HG03378 (cell line): Measurements from ENCODE around the gene FXYD2.
A peak's percentile ranks its signal among the peaks of the same experiment; 100 is the strongest.

ENCODE experiments used
- ATAC-seq: cut with Tn5 transposase; IDR thresholded peaks from one replicate; pipeline ENCODE4 v1.9.1; 2021; ENCODE audit warnings: mild to moderate bottlenecking, moderate library complexity; ENCODE audit not compliant: unreplicated experiment

FXYD2 gene

DNA sequence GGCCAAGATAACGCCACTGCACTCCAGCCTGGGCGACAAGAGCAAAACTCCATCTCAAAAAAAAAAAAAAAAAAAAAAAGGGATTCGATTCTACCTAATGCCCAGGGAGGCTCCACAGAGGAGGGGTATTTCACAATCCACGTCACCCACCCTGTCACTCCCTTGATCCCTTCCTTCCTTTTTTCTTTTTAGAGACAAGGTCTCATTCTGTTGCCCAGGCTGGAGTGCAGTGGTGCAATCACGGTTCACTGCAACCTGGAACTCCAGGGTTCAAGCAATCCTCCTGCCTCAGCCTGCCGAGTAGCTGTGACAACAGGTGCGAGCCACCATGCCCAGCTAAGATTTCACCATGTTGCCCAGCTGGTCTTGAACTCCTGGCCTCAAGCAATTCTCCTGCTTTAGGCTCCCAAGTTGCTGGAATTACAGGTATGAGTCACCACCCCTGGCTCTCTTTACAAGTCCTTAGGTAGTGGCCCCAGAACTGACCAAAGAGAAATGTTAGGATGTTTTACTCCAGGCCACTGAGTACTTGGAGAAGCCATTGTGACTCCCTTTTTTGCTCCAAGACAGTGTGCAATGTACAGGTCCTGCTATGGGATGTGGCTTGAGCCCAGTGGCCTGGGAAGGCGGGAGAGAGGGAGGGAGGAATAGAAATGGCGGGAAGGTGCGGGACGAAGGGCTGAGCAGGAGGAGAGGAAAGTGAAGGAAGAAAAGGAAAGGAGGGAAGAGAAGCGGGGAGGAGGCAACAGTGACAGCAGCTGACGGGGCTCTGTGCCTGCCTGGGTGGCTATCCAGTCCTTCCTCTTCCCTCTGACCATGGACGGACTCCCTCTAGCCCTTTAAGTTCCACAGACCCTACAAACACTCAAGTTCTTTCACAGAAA is 11.8 kb upstream of the FXYD2 start:
- ATAC-seq: no peak

DNA sequence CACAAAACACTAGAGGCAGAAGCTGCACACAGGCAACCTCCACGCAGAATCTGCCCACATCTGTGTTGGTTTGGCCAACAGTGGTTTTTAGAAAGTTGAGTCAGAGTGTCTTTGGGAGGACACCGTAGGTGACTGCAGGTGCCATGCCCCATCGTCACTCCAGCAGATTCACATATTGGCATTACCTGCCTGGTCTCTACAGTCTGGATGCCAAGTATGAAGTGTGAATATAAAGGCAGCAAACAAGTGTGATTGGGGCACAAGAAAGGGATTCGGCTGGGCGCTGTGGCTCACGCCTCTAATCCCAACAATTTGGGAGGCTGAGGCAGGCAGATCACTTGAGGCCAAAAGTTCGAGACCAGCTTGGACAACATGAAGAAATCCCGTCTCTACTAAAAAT is 11.0 kb upstream of the FXYD2 start:
- no peak for ATAC-seq

DNA sequence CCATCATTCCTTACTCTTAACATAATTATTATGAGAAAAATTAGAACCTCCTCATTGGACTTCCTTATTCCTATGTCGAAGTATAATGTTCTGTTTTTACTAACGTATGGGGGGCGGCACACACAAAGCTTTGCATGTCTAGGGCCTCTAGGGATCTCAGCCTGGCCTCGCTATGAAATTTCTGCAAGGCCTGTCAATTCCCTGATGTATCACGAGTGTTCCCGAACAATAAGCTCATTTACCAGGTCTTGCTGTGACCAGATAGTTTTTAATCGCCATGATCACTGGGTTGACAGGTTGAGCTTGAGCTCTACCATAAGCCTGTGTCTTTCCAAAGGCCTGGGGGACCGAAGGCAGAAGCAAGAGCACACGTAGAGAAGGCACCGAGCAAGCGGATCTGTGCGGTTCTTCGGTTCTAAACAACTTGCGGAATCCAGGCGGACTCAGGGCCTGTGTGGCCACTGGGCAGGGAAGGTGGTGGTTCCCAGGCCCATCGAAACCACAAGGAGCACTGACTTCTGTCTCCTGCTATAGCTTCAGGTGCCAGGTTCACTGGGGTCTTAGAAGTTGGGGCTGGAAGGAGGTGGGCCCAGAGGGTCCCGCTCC is 10.4 kb upstream of the FXYD2 start:
- no peak for ATAC-seq

DNA sequence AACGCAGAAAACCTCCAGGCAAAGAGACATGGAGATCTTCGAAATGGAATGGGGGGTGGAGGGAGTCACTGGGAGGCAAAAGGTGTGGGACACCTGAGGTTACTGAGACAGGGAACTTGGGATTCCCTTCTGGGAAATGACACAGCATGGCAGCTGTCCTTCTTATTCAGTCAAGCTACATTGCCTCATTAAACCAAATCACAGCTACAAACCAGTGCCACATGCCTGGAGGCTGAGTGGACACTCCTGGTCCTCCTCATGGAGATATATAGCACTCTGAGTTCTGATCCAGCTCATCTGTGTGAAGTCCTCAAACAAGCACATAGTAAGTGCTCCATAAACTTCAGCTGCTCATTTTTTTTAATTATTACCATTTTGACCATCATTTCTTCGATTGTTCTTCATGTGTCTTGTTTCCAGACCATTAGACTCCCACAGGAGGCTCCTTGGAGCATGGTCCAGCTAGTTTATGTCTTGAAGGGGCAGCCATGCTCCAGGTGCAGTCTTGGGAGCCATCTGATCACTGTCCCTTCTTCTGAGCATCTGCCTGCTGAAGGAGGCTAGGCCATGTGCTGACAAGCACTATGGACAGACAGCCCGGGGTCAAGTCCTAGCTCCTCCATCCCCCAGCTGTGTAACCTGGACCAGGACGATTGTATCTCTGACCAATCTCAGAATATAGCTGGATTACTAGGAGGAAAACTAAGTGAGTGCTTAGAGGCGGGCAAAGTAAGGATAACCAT is 9.7 kb upstream of the FXYD2 start:
- ATAC-seq: no peak

DNA sequence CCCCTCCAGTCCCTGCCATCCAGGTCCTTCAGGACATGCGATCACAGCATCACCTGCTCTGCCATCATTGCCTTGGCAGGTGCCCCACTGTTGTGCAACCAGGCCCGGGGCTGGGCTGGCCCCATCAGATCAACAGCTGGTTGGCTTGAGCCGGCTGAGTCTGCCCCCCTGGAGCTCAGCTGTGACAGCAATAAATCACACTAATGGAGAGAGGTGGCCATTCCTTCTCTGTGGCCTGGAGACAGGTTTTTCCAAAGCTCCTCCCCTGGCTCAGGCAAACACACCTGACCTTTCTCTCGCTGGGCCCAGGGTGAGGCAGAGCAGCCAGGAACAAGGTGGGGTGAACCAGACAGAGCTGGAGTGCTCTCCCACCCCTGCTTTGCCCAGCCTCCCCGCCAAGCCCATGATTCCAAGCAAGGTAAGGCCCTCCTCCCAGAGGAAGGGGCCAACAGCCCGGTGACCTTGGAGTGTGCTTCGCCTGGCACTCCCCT is 8.9 kb upstream of the FXYD2 start:
- ATAC-seq: no peak

DNA sequence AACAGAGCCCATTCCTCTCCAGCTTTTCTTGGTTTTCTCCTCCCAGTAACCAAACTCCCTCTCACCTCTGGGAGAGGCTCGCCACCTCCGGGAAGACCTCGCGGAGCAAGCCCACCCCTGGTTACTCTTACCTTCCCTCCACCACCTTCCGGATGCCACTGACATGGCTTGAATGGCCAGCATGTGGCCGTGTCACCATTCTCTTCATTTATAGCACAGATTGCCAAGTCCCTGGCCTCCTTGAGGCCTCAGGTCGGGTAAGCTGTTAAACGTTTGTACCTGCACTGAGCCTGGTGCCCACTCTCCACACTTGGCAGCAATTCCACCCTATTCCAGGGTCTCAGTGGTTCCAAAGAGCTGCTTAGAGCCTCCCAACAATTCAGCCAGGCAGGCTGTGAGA is 8.0 kb upstream of the FXYD2 start:
- no peak for ATAC-seq

GRCh38 chr11:117831661-117832415 is 7.3 kb upstream of the FXYD2 start:
- ATAC-seq: no peak

DNA sequence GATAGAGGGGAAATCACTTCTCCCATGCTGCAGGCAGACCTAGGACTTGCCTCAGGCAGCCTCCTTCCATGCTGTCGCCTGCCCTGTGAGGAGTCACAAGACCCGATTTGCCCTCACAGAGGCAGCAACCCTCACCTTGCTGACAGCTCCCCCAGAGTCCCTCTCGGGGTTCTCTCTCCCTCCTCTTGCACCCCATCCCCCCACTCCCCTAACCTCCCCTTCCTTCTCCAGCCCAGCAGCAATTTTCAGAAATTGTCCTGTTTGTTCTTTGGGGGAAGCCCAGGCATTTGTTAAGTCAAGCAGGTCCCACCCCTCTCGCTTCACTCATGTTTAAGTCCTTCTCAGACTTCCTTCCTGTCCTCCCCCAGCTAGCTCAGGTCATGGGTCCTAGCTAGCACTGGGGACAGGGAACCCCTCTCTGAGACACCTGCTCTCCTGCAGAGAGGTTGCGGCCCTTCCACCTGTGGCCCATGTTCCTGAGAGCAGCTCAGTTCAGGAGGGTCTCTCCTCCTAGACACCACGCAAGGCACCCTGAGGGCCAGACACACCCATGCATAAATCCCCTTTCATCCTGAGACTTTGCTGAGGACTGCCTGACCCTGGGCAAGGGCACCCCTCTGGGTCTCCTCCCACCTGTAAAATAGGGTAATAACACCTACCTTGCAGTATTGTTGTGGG is 6.3 kb upstream of the FXYD2 start:
- no peak for ATAC-seq

DNA sequence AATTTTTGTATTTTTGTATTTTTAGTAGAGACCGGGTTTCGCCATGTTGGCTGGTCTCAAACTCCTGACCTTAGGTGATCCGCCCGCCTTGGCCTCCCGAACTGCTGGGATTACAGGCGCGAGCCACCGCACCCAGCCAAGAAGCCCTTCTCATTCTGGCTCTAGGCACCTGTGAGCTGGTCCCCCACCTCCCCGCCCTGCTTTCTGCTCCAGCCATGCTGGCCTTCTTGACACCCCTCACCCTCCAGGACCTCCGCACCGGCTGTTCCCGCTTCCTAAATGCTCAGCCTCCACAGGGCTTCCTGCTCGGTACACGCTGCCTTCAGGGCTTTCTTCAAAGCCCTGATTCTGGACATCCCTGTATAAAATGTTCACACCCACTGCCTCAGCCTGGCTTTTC is 5.5 kb upstream of the FXYD2 start:
- ATAC-seq: no peak

GRCh38 chr11:117829369-117829725 is 4.8 kb upstream of the FXYD2 start:
- no peak for ATAC-seq

DNA sequence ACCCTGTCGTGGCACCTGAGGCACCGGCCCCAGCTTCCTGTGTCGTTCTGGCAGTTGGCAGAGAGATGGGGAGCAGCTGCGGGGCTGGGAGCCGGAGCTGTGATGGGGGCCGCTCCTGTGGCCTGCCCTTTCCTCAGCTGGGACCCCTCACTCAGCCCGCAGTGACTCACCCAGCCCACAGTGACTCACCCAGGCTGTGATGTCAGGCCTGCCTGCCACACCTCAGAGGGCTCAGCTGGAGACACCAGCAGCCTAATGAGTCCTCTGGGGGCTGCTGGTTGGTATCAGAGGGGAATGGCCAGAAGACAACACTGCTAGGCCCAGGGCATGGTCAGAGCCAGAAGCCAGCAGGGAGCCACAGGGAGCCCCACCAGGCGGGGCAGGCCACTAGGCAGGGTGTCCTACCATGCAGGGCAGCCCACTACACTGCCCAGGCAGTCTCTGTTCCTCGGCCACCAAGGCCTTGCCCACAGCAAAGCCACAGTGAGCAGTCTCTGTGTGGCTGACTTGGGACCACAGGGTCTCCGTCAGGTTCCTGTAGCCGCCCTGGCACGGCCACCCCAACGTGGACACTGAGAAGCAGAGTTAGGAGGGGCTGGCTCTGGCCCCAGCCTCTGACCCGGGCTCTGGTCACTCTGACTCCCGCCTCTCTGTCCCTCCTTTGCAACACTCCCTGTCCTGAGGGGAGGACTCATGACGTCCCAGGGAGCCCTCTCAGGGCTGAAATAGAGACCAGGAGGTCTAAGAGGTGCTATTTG is 4.2 kb upstream of the FXYD2 start:
- peak; percentile 44 for ATAC-seq

DNA sequence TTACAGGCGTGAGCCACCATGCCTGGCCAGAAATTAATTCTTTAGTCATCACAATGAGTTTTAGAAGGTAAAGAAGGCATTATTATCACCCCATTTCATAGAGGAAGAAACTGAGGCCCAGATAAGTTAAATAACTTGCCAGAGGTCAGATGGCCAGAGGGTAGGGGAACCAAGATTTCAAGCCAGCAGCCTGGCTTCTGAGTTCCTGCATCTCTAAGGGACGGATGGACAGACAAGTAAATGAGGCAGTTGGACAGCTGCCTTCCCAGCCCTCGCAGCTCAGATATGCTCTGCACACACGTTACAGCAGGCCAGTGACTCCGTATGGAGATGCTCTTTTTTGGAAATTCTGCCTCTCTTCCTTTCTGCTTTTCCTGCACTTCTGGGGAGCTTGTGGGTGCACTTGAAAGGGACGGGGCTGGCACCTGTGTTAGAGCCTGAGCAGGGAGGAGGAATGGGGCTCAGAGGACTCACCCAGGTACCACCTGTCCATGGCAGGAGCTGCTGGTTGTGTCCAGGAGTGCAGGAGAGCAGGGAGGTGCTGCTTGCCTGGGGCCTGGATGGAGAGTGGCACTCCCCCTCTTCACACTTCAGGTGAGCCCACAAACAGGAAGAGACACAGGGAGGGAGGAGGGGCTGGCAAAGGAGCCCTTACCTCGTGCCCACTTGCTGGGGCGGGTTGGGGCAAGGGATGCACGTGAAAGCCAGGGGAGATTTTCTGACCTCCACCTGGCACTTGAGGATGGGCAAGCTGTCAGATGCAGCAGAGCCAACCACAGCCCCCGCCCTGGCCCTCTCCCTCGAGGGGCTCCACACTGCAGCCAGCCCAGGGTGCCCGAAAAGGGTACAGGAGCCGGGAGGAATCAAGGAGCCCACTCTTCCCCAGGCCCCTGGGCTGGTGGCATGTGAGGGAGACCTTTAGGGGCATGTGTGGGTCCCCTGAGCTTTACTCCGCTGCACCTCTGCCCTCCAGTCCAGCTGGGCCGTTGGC is 3.3 kb upstream of the FXYD2 start:
- ATAC-seq: no peak

- no peak for ATAC-seq
Measured at GRCh38 chr11:117826832-117827231, 2.3 kb upstream of the FXYD2 start.

DNA sequence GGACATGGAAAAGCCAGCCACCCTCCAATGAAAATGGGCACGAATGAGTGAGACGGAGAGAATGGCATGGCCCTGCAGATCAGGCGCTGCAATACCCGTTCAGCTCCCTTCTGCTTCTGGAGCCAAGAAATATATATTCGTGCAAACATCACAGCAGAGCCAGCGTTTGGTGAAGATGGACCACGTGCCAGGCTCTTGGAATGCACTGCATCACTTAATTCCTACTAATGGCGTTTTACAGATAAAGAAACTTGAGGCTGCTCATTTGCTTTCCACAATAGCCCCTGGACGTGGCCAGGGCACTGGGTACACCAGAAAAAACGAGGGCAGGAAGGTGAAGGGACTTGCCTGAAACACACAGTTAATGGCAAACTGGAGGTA is 1.6 kb upstream of the FXYD2 start:
- ATAC-seq: no peak

GRCh38 chr11:117825538-117826189 is 1.1 kb upstream of the FXYD2 start:
- ATAC-seq: no peak

GRCh38 chr11:117823946-117824420 is 561 bp downstream of the FXYD2 start:
- no peak for ATAC-seq

GRCh38 chr11:117823294-117823945 is 1.1 kb downstream of the FXYD2 start:
- ATAC-seq: no peak
